Measurements from ENCODE around the gene DLG2.

DNA sequence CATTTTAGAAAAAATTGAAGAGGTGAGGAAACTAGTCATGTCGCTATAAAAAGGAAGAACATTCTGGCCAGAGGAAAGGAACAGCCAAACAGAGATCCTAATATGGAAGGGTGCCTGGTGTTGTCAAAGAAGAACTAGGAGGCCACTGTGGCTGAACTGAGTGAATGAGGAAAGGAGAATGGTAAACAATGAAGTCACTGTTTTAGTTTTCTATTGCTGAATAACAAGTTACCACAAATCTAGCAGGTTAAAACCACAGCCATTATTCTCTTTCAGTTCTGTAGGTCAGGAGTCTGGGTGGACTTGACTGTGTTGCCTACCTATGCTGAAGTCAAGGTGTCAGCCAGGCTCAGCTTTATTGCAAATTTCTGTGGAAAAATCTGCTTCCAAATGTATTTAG is 1791.7 kb downstream of the DLG2 start:
- TF ChIP-seq, protein P1, sequence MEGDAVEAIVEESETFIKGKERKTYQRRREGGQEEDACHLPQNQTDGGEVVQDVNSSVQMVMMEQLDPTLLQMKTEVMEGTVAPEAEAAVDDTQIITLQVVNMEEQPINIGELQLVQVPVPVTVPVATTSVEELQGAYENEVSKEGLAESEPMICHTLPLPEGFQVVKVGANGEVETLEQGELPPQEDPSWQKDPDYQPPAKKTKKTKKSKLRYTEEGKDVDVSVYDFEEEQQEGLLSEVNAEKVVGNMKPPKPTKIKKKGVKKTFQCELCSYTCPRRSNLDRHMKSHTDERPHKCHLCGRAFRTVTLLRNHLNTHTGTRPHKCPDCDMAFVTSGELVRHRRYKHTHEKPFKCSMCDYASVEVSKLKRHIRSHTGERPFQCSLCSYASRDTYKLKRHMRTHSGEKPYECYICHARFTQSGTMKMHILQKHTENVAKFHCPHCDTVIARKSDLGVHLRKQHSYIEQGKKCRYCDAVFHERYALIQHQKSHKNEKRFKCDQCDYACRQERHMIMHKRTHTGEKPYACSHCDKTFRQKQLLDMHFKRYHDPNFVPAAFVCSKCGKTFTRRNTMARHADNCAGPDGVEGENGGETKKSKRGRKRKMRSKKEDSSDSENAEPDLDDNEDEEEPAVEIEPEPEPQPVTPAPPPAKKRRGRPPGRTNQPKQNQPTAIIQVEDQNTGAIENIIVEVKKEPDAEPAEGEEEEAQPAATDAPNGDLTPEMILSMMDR (IDR thresholded peaks at IDR 0.05; ENCODE audit: low read depth, low read length, poor library complexity, severe bottlenecking): no peak
- TF ChIP-seq EZH2phosphoT487 (IDR thresholded peaks at IDR 0.05; ENCODE audit: borderline replicate concordance, low read length): no peak

All from DOHH2 (cell line).